ENCODE measurements around the gene KIRREL3.
A peak's percentile ranks its signal among the peaks of the same experiment; 100 is the strongest.

KIRREL3 gene

GRCh38 chr11:126638648-126639047, 361.9 kb downstream of the KIRREL3 start:
- in situ Hi-C loops (cut with HindIII; ENCODE audit: low sequenced_read_pairs), result no loop called here
- no peak for DNase-seq (ENCODE audit: low read depth, low spot score)
- H3K4me3 ChIP-seq (ENCODE audit: low read depth, low read length), result no peak overlapping the region
- TF ChIP-seq CTCF (IDR thresholded peaks at IDR 0.05; ENCODE audit: low read depth, low read length), result no peak

GRCh38 chr11:126637795-126638175, 362.8 kb downstream of the KIRREL3 start:
- in situ Hi-C loops (cut with HindIII; ENCODE audit: low sequenced_read_pairs), result no loop called here
- TF ChIP-seq CTCF (IDR thresholded peaks at IDR 0.05; ENCODE audit: low read depth, low read length), result no peak
- DNase-seq (ENCODE audit: low read depth, low spot score), result peak; percentile 95
- H3K4me3 ChIP-seq (ENCODE audit: low read depth, low read length), result no peak overlapping the region

GRCh38 chr11:126636911-126637794, 363.4 kb downstream of the KIRREL3 start:
- DNase-seq (ENCODE audit: low read depth, low spot score), result peak; percentile 70
- in situ Hi-C loops (cut with HindIII; ENCODE audit: low sequenced_read_pairs), result no loop called here
- H3K4me3 ChIP-seq (ENCODE audit: low read depth, low read length), result no peak overlapping the region
- TF ChIP-seq CTCF (IDR thresholded peaks at IDR 0.05; ENCODE audit: low read depth, low read length), result no peak

- DNase-seq (ENCODE audit: low read depth, low spot score), result no peak
- in situ Hi-C loops (cut with HindIII; ENCODE audit: low sequenced_read_pairs), result no loop called here
- TF ChIP-seq CTCF (IDR thresholded peaks at IDR 0.05; ENCODE audit: low read depth, low read length), result no peak
- no peak overlapping the region for H3K4me3 ChIP-seq (ENCODE audit: low read depth, low read length)
Measured at GRCh38 chr11:126635511-126635910, 365.1 kb downstream of the KIRREL3 start.

GRCh38 chr11:126634963-126635362, 365.6 kb downstream of the KIRREL3 start:
- TF ChIP-seq CTCF (IDR thresholded peaks at IDR 0.05; ENCODE audit: low read depth, low read length), result no peak
- in situ Hi-C loops (cut with HindIII; ENCODE audit: low sequenced_read_pairs), result no loop called here
- no peak for DNase-seq (ENCODE audit: low read depth, low spot score)
- H3K4me3 ChIP-seq (ENCODE audit: low read depth, low read length), result no peak overlapping the region

- in situ Hi-C loops (cut with HindIII; ENCODE audit: low sequenced_read_pairs), result no loop called here
- no peak overlapping the region for H3K4me3 ChIP-seq (ENCODE audit: low read depth, low read length)
- no peak for TF ChIP-seq CTCF (IDR thresholded peaks at IDR 0.05; ENCODE audit: low read depth, low read length)
- DNase-seq (ENCODE audit: low read depth, low spot score), result no peak
Measured at GRCh38 chr11:126633330-126633729, 367.2 kb downstream of the KIRREL3 start.

All from astrocyte of the spinal cord (primary cell).